ENCODE results near the gene UPF2.
A peak's percentile ranks its signal among the peaks of the same experiment; 100 is the strongest.

The UPF2 gene

GRCh38 chr10:11951695-11952094 is 90.9 kb downstream of the UPF2 start:
- DNase-seq: no peak

- DNase-seq: no peak
Measured at GRCh38 chr10:11950325-11951018, 92.1 kb downstream of the UPF2 start.

GRCh38 chr10:11949152-11949551 is 93.5 kb downstream of the UPF2 start:
- DNase-seq: peak; percentile 10

- DNase-seq: no peak
Measured at GRCh38 chr10:11946652-11947051, 96.0 kb downstream of the UPF2 start.

GRCh38 chr10:11936389-11937152 is 106.0 kb downstream of the UPF2 start:
- DNase-seq: no peak

GRCh38 chr10:11934262-11934661 is 108.3 kb downstream of the UPF2 start:
- no peak for DNase-seq

GRCh38 chr10:11933577-11934223 is 108.9 kb downstream of the UPF2 start:
- DNase-seq: no peak

- no peak for DNase-seq
Measured at GRCh38 chr10:11931038-11931437, 111.6 kb downstream of the UPF2 start.

- DNase-seq: no peak
Measured at GRCh38 chr10:11930312-11930978, 112.2 kb downstream of the UPF2 start.

- DNase-seq: no peak
Measured at GRCh38 chr10:11927746-11928145, 114.9 kb downstream of the UPF2 start.

GRCh38 chr10:11921800-11922392 is 120.7 kb downstream of the UPF2 start:
- DNase-seq: no peak

GRCh38 chr10:11919271-11919670 is 123.3 kb downstream of the UPF2 start:
- no peak for DNase-seq

- no peak for DNase-seq
Measured at GRCh38 chr10:11918384-11918783, 124.2 kb downstream of the UPF2 start.

GRCh38 chr10:11913079-11913641 is 129.4 kb downstream of the UPF2 start:
- DNase-seq: no peak

- no peak for DNase-seq
Measured at GRCh38 chr10:11910102-11910501, 132.5 kb downstream of the UPF2 start.

- DNase-seq: no peak
Measured at GRCh38 chr10:11909618-11910017, 133.0 kb downstream of the UPF2 start.

- no peak for DNase-seq
Measured at GRCh38 chr10:11908991-11909390, 133.6 kb downstream of the UPF2 start.

- DNase-seq: no peak
Measured at GRCh38 chr10:11908536-11908935, 134.1 kb downstream of the UPF2 start.

- no peak for DNase-seq
Measured at GRCh38 chr10:11907914-11908313, 134.7 kb downstream of the UPF2 start.

GRCh38 chr10:11906714-11907113 is 135.9 kb downstream of the UPF2 start:
- DNase-seq: no peak

- no peak for DNase-seq
Measured at GRCh38 chr10:11902646-11903045, 140.0 kb downstream of the UPF2 start.

- no peak for DNase-seq
Measured at GRCh38 chr10:11901833-11902475, 140.7 kb downstream of the UPF2 start.
